Common myeloid progenitor, CD34-positive (primary cell): ENCODE data around the gene POLR2A.
"Not testable (repeated sequence)": the region's sequence is repeated elsewhere in the genome, so short reads cannot be mapped to it uniquely, and the experiment has no call there.

Source experiments
- CTCF ChIA-PET: fragments of 350-600 bp; sonication (Branson Sonifier 250); formaldehyde crosslinking; loops from one replicate; lab custom pipeline; 2021; ENCODE audit warnings: antibody characterized with exemption; lab: Charles Lee
- POLR2A ChIA-PET: fragments of 350-600 bp; sonication (Branson Sonifier 250); formaldehyde crosslinking; loops from one replicate; lab custom pipeline; 2021; ENCODE audit warnings: antibody characterized with exemption; lab: Charles Lee
- DNase-seq, 3 donors: peaks; one replicate each; pipeline versions ENCODE4 v3.0.0 to v3.0.0-alpha.2; 2013
- H3K27ac ChIP-seq, 2 experiments: 1 replicate in 1 of 2; 2 replicates in 1 of 2; pipeline ENCODE4 v1.7.0; 2013; ENCODE audit warnings: inconsistent platforms in 2 of 2, low read length in 2 of 2, mild to moderate bottlenecking in 2 of 2, low read depth in 1 of 2, moderate library complexity in 1 of 2; ENCODE audit not compliant: severe bottlenecking in 2 of 2, insufficient read depth in 1 of 2, poor library complexity in 1 of 2
- H3K27me3 ChIP-seq, 5 experiments: replicated peaks in 2 of 5; 1 replicate in 3 of 5; 2 replicates in 2 of 5; pipeline versions ENCODE4 v1.6.1 to v1.7.0; 2013; ENCODE audit warnings: low read length in 4 of 5, mild to moderate bottlenecking in 2 of 5, moderate library complexity in 2 of 5, inconsistent platforms in 1 of 5; ENCODE audit not compliant: insufficient read depth in 5 of 5, control insufficient read depth in 4 of 5
- H3K36me3 ChIP-seq, 4 experiments: 1 replicate in 2 of 4; 2 replicates in 2 of 4; pipeline versions ENCODE4 v1.6.1 to v1.7.0; 2013; ENCODE audit warnings: low read length in 3 of 4, control low read depth in 1 of 4, mild to moderate bottlenecking in 1 of 4; ENCODE audit not compliant: control insufficient read depth in 4 of 4, insufficient read depth in 4 of 4
- H3K4me1 ChIP-seq, 4 experiments: 1 replicate in 3 of 4; 2 replicates in 1 of 4; pipeline versions ENCODE4 v1.6.1 to v1.7.1; 2013; ENCODE audit warnings: low read length in 3 of 4, mild to moderate bottlenecking in 3 of 4, control low read depth in 1 of 4, inconsistent platforms in 1 of 4, moderate library complexity in 1 of 4; ENCODE audit not compliant: control insufficient read depth in 4 of 4, insufficient read depth in 4 of 4; ENCODE audit errors: control extremely low read depth in 1 of 4
- H3K4me3 ChIP-seq, 7 experiments: 1 replicate in 4 of 7; 2 replicates in 3 of 7; pipeline versions ENCODE4 v1.5.1 to v1.7.0; 2013; ENCODE audit warnings: mild to moderate bottlenecking in 7 of 7, low read length in 6 of 7, moderate library complexity in 6 of 7, inconsistent platforms in 2 of 7, low read depth in 2 of 7, control low read depth in 1 of 7; ENCODE audit not compliant: insufficient read depth in 4 of 7, control insufficient read depth in 1 of 7; ENCODE audit errors: extremely low read depth in 1 of 7
- H3K9me3 ChIP-seq, 5 experiments: 1 replicate in 4 of 5; 2 replicates in 1 of 5; pipeline versions ENCODE4 v1.6.1 to v1.7.1; 2013; ENCODE audit warnings: low read length in 4 of 5, mild to moderate bottlenecking in 2 of 5, inconsistent platforms in 1 of 5, low read depth in 1 of 5, moderate library complexity in 1 of 5; ENCODE audit not compliant: control insufficient read depth in 4 of 5, insufficient read depth in 2 of 5; ENCODE audit errors: control extremely low read depth in 1 of 5
- WGBS: methylation state at CpG from one replicate; pipeline ENCODE4 v1.1.5; 2013; ENCODE audit not compliant: insufficient coverage; 5-methylcytosine and 5-hydroxymethylcytosine counted together

Gene POLR2A

GRCh38 chr17:7471729-7472128 is 12.4 kb upstream of the POLR2A start:
- POLR2A ChIA-PET = interaction anchor here (1.3 to 1.5 kb wide), 2 partner anchors 8 to 12 kb away, joined by 3 to 6 read pairs; no protein-coding TSS in a partner anchor
- peak in 1 of 3 donors; percentile 17 for DNase-seq
- WGBS = 50% methylated on average over 2 of the region's 2 CpGs
- Histone ChIP-seq H3K27me3 (no peaks in the 10 kb centered on the region), H3K27ac (peak overlapping the region in 1 of 2 experiments; percentile 29), H3K9me3 (no peaks in the 10 kb centered on the region), H3K4me1 (peaks cover 5 to 35% (median 30%) of the 10 kb centered on the region in 4 experiments), H3K36me3 (peaks cover 0 to 18% (median under 1%) of the 10 kb centered on the region in 4 experiments), H3K4me3 (no peak overlapping the region)
- CTCF ChIA-PET = interaction anchor here (0.9 kb wide), 1 partner anchor 31 kb away, joined by 3 read pairs; no protein-coding TSS in a partner anchor

- H3K36me3 ChIP-seq, DNase-seq, H3K9me3 ChIP-seq, H3K27ac ChIP-seq, H3K27me3 ChIP-seq, H3K4me3 ChIP-seq: not testable (repeated sequence)
- CTCF ChIA-PET = interaction anchor here (1.2 to 3.0 kb wide), 5 partner anchors 13 to 213 kb away, joined by 3 to 20 read pairs (median 7); partner anchors contain the start of gene TP53
- WGBS = 89% methylated on average over 5 of the region's 8 CpGs
- POLR2A ChIA-PET = interaction anchor here (2.5 kb wide), 1 partner anchor 13 kb away, joined by 12 read pairs; no protein-coding TSS in a partner anchor
- H3K4me1 ChIP-seq = peaks cover 3 to 45% (median 40%) of the 10 kb centered on the region in 4 experiments
Observed at GRCh38 chr17:7474767-7475166, 9.4 kb upstream of the POLR2A start.

GRCh38 chr17:7475764-7476422 is 8.3 kb upstream of the POLR2A start:
- 70% methylated on average over 14 of the region's 15 CpGs for WGBS
- peaks cover 3 to 53% (median 48%) of the 10 kb centered on the region in 4 experiments for H3K4me1 ChIP-seq
- no peaks in the 10 kb centered on the region for H3K9me3 ChIP-seq
- no peaks in the 10 kb centered on the region for H3K27me3 ChIP-seq
- ChIA-PET CTCF (interaction anchor here (1.1 to 3.9 kb wide), 14 partner anchors 9 to 212 kb away, joined by 3 to 29 read pairs (median 4); partner anchors contain the start of genes SOX15, SPEM2, TMEM102 and TMEM95), POLR2A (interaction anchor here (0.6 to 2.5 kb wide), 6 partner anchors 9 to 39 kb away, joined by 3 to 12 read pairs (median 6); partner anchors contain the start of gene POLR2A)
- DNase-seq = peak in 2 of 3 donors; percentile 60 to 71
- no peak overlapping the region for H3K4me3 ChIP-seq
- H3K36me3 ChIP-seq = peaks cover 0 to 7% (median 0%) of the 10 kb centered on the region in 4 experiments
- no peak overlapping the region for H3K27ac ChIP-seq

- CTCF ChIA-PET = interaction anchor here (1.1 to 3.9 kb wide), 15 partner anchors 9 to 122 kb away, joined by 3 to 29 read pairs (median 3); partner anchors contain the start of genes SOX15, SPEM2, TMEM102 and TMEM95
- peak overlapping the region in 1 of 7 experiments; percentile 5 for H3K4me3 ChIP-seq
- no peak overlapping the region for H3K27ac ChIP-seq
- 40% methylated on average over 3 of the region's 3 CpGs for WGBS
- DNase-seq = no peak
- H3K36me3 ChIP-seq = peaks cover 0 to 7% (median 0%) of the 10 kb centered on the region in 4 experiments
- peaks cover 2 to 50% (median 47%) of the 10 kb centered on the region in 4 experiments for H3K4me1 ChIP-seq
- no peaks in the 10 kb centered on the region for H3K27me3 ChIP-seq
- no peaks in the 10 kb centered on the region for H3K9me3 ChIP-seq
- POLR2A ChIA-PET = interaction anchor here (1.4 to 2.5 kb wide), 3 partner anchors 8 to 39 kb away, joined by 6 to 12 read pairs (median 7); partner anchors contain the start of gene POLR2A
Observed at GRCh38 chr17:7476494-7476893, 7.7 kb upstream of the POLR2A start.

GRCh38 chr17:7476951-7477350 is 7.2 kb upstream of the POLR2A start:
- Histone ChIP-seq H3K27ac (no peak overlapping the region), H3K4me3 (peak overlapping the region in 5 of 7 experiments; percentile 73 to 88 (median 82)), H3K36me3 (peaks cover 0 to 7% (median 0%) of the 10 kb centered on the region in 4 experiments), H3K9me3 (no peaks in the 10 kb centered on the region), H3K27me3 (no peaks in the 10 kb centered on the region), H3K4me1 (peaks cover 0 to 47% (median 42%) of the 10 kb centered on the region in 4 experiments)
- no peak for DNase-seq
- CTCF ChIA-PET = interaction anchor here (1.1 to 3.9 kb wide), 11 partner anchors 8 to 123 kb away, joined by 3 to 29 read pairs (median 4); partner anchors contain the start of genes TMEM102 and TMEM95
- POLR2A ChIA-PET = interaction anchor here (0.5 to 2.5 kb wide), 4 partner anchors 7 to 36 kb away, joined by 3 to 12 read pairs (median 7); partner anchors contain the start of gene POLR2A
- WGBS = 96% methylated on average over 5 of the region's 5 CpGs

GRCh38 chr17:7477392-7478275 is 6.5 kb upstream of the POLR2A start:
- 25% methylated on average over 19 of the region's 26 CpGs for WGBS
- H3K36me3 ChIP-seq = peaks cover 0 to 7% (median 0%) of the 10 kb centered on the region in 4 experiments
- H3K4me1 ChIP-seq = peaks cover 0 to 47% (median 43%) of the 10 kb centered on the region in 4 experiments
- CTCF ChIA-PET = interaction anchor here (0.6 to 3.9 kb wide), 9 partner anchors 10 to 123 kb away, joined by 3 to 29 read pairs (median 3); partner anchors contain the start of genes TMEM102 and TMEM95
- peak overlapping the region; percentile 65 to 88 (median 79) for H3K4me3 ChIP-seq
- DNase-seq = peak; percentile 25 to 71 (median 61)
- POLR2A ChIA-PET = interaction anchor here (0.5 to 1.5 kb wide), 5 partner anchors 14 to 36 kb away, joined by 3 to 7 read pairs (median 3); no protein-coding TSS in a partner anchor
- no peaks in the 10 kb centered on the region for H3K9me3 ChIP-seq
- peak overlapping the region in 1 of 2 experiments; percentile 87 for H3K27ac ChIP-seq
- no peaks in the 10 kb centered on the region for H3K27me3 ChIP-seq
